T-helper 2 cell treated with Interferon-gamma antibody and Interleukin-4, amounts not matched to agents 100 ng/mL and 5 ng/mL, for 36 hours (primary cell): Measurements from ENCODE around the gene CDCA7. TPM values are rescaled to one million over a fixed set of nuclear protein-coding genes. Genes with fewer than 3 reads are reported as not detected.
"Not testable (repeated sequence)": the region's sequence is repeated elsewhere in the genome, so short reads cannot be mapped to it uniquely, and the experiment has no call there.

Source experiments
- intact Hi-C: fragments of 100-400 bp; cut with micrococcal nuclease; formaldehyde crosslinking; loops from one replicate; pipeline ENCODE4 v1.15.1; 2023
- total RNA-seq: library from RNA; stranded (reverse); gene quantifications from 2 replicates; pipeline ENCODE4 v1.2.3, GENCODE V29; 2022

The CDCA7 gene
- total RNA-seq, 1 donor from 2014 or later: 116 TPM

GRCh38 chr2:173357346-173357745 lies 2.7 kb downstream of the CDCA7 start:
- intact Hi-C loops: loop anchor here (5.0 to 10.0 kb wide), 4 partner anchors 93 to 1135 kb away; partner anchors contain the start of gene PDK1

DNA sequence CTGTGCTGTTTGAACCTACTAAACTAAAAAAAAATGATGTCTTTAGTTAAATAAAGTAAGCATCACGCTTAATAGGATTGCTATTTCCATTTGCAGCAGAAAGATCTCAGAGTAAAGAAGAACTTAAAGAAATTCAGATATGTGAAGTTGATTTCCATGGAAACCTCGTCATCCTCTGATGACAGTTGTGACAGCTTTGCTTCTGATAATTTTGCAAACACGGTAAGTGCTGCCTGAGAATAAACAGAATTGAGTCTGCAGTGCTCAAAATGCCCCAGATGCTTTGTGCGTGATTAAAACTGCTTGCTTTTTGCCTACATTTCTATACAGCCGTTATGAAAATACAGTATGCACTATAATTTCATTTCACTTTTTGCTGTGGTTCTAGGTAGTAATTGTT lies 3.9 kb downstream of the CDCA7 start:
- intact Hi-C loops: loop anchor here (5.0 to 10.0 kb wide), 4 partner anchors 94 to 1134 kb away; partner anchors contain the start of gene PDK1

- intact Hi-C loops: loop anchor here (5.0 to 10.0 kb wide), 4 partner anchors 94 to 1133 kb away; partner anchors contain the start of gene PDK1
These were observed 4.6 kb downstream of the CDCA7 start for GRCh38 chr2:173359231-173359630.

GRCh38 chr2:173370198-173370597 lies 15.5 kb downstream of the CDCA7 start:
- intact Hi-C loops: loop anchor here (1.0 kb wide), 1 partner anchor 16 kb away; the partner anchor contains the start of gene CDCA7

- intact Hi-C loops: no loop called here
These were observed 16.4 kb downstream of the CDCA7 start for GRCh38 chr2:173371023-173371422.

- intact Hi-C loops: no loop called here
These were observed 18.6 kb downstream of the CDCA7 start for GRCh38 chr2:173373290-173373689.

- intact Hi-C loops: no loop called here
These were observed 20.0 kb downstream of the CDCA7 start for GRCh38 chr2:173374634-173375033.

GRCh38 chr2:173385534-173385933 lies 30.9 kb downstream of the CDCA7 start:
- intact Hi-C loops: not testable (repeated sequence)

DNA sequence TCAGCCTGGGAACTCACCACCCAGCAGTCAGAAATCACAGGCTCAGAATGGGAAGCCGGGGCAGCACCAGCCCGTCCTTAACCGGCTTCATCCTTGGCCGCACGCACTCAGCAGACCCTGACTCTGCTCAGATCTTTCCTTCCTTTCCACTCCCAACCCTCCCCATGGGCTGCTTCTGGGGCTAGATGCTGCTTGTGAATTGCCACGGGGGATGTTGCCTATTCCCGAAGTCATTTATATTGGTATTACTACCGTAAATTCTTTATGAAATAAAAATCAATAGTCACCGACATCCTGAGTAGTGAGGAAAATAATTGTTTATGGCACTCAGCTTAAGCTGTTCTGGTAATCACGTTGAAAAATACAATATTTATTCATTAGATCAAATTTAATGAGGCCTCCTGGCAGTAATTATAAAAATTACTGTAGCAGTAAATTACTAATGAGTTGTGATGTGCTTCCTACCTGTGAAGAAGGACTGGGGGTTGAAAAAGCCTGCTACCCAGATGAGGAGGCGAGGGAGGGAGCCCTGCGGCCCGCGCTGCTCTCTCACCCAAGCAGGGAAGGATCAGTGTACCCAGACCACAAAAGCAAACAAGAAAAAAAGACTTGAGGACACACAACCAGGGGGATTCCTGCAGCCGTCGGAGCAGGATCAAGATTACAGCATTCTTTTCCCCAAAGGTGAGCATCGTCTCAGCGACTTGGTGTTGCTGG lies 31.5 kb downstream of the CDCA7 start:
- intact Hi-C loops: no loop called here

DNA sequence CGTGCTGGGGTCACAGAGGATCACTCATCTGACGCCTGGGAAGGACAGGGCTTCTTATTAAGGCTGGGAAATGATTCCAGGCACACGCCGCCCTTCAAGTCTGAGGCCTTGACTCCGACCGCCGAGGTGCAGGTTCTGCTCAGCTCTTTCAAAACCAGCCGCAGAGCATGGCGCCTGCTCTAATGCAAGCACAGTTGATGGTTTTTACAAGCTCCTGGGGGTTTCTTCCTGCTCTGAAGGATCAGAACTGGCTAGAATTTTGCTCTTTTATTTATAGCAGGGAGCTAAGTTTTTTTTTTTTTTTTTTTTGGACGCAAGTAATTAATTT lies 32.0 kb downstream of the CDCA7 start:
- intact Hi-C loops: no loop called here

- intact Hi-C loops: no loop called here
These were observed 32.4 kb downstream of the CDCA7 start for GRCh38 chr2:173387079-173387478.

DNA sequence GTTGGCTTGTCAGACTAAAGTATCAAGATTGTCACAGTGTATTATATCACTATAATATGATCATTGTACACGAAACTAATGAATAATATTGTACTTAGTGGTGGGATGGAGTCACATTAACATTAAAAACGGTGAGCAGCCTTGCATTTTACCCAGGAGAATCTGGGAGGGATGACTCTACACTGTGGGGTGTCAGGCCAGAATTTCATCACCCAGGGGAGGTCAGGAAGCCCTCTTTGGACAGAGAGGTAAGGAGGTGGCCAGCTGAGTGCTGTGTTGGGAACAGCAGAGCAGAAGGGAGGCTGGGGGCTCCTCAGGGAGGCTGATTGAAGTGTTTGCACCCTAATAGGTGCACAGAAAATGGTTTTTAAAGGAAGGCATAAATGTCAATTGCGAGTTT lies 33.0 kb downstream of the CDCA7 start:
- intact Hi-C loops: no loop called here

DNA sequence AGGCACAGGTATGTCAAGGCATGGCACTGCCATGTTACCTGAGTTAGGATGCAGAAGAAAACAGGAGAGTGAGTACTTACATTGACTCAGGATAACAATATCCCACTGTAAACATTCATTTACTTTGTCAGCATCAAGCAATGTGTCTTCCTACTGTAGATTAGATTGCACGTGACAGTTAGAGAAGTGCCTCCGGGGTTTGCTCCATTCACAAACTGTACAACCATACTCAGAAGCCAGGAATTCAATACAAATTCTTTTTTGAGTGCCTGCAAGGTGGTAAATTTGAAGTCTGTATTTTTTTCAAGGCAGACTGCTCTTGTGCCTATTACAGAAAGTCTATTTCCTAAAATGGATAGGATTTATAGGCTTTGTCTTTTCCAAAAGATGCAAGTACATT lies 34.1 kb downstream of the CDCA7 start:
- intact Hi-C loops: no loop called here

DNA sequence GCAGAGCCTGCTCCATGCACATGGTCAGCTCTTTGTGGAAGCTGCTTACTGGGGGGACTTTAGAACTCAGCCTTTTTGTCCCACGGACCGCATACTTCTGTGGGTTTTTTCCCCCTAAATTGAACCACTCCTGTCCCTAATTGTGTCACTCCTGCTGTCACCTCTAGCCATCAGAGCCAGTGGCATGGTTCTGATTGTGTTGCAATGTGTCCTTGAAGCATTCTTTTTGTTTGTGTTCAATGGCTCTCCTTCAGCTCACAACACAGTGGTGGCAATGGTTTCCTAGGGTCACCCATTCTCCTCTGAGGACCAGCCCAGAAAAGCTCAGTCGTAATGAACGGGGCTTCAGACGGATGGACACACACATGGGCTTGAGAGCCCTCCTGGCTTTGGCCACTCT lies 35.4 kb downstream of the CDCA7 start:
- intact Hi-C loops: no loop called here

- intact Hi-C loops: no loop called here
These were observed 38.1 kb downstream of the CDCA7 start for GRCh38 chr2:173392731-173393130.

GRCh38 chr2:173393186-173393585 lies 38.5 kb downstream of the CDCA7 start:
- intact Hi-C loops: no loop called here

- intact Hi-C loops: no loop called here
These were observed 39.0 kb downstream of the CDCA7 start for GRCh38 chr2:173393636-173394035.

- intact Hi-C loops: no loop called here
These were observed 39.7 kb downstream of the CDCA7 start for GRCh38 chr2:173394091-173394974.

DNA sequence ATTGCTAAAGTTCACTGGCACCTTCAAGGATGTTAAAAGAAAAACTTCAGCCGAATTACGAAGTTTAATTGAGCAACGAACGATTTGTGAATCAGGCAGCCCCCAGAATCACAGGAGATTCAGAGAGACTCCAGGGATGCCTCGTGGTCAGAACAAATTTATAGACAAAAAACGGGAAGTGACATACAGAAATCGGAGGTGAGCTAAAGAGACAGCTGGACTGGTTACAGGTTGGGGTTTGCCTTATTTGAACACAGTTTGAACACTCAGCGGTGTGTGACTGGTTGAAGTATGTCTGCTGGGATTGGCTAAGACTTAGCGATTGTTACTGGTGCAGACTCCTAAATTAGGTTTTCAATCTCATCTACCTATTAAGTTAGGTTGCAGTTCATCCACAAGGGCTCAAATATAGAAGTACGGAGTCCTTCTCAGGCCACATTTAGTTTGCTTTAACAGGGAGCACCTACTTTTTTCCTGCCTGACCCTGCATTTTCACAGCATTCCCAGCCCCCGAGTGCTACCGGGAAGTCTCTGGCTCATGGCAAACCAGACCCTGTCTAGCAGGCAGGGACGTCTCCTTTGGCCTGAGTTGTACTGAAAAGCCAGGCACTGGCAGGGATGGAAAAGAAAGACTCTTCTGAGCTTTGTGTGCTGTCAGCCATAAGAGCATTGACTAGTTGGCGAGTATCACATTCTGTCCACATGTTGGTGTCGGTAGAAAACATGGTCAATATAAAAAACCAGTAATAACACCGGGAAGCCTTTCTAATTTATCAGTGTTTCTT lies 41.1 kb downstream of the CDCA7 start:
- intact Hi-C loops: no loop called here

DNA sequence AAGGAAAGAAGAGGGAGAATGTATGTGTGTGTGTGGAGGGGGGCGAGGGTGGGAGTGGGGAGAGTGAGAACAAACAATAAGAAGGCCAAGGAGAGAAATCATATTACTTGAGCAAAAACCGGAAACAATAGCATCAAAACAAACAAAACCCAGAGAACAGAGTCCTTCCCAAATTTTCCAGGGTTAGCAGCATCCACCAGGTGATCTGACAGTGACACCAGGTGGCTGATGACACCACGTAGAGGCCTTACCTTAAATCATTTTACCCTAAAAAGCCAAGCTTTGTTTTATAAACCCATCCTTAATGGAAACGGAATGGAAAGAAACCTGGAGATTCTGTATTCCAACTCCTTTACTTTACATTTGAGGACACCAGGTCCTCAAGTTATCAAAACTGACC lies 42.9 kb downstream of the CDCA7 start:
- intact Hi-C loops: no loop called here

- intact Hi-C loops: no loop called here
These were observed 44.6 kb downstream of the CDCA7 start for GRCh38 chr2:173399229-173399628.

GRCh38 chr2:173400760-173401159 lies 46.1 kb downstream of the CDCA7 start:
- intact Hi-C loops: loop anchor here (10.0 kb wide), 1 partner anchor 164 kb away; no protein-coding TSS in a partner anchor
